ENCODE data around the gene ITPR1. TPM values are rescaled to one million over a fixed set of nuclear protein-coding genes. Genes with fewer than 3 reads are reported as not detected.

The ITPR1 gene
- total RNA-seq, 2 donors from 2014 or later = 29.3 to 29.8 TPM

GRCh38 chr3:4565809-4566501 is 72.8 kb downstream of the ITPR1 start:
- H3K27me3 ChIP-seq = no peaks in the 10 kb centered on the region
- WGBS, 2 donors = 33 to 43% methylated on average over 5 of the region's 5 CpGs
- H3K27ac ChIP-seq = peak overlapping the region in 2 of 4 donors; percentile 22 to 50
- DNase-seq (no peak), ATAC-seq (peak; percentile 51)
- no peaks in the 10 kb centered on the region for H3K36me3 ChIP-seq (replicated peaks in 1 of 2; ENCODE audit: insufficient read depth in 1 of 2, low read depth in 2 of 2)
- H3K4me3 ChIP-seq = no peak overlapping the region
- intact Hi-C loops (cut with DNase I) = no loop called here
- H3K4me1 ChIP-seq = peaks cover 28% of the 10 kb centered on the region
- no peaks in the 10 kb centered on the region for H3K9me3 ChIP-seq
- TF ChIP-seq POLR2A (IDR thresholded peaks at IDR 0.05) = no peak

GRCh38 chr3:4568841-4569240 is 75.7 kb downstream of the ITPR1 start:
- Histone ChIP-seq H3K4me3 (no peak overlapping the region), H3K27me3 (no peaks in the 10 kb centered on the region), H3K27ac (no peak overlapping the region), H3K9me3 (no peaks in the 10 kb centered on the region), H3K36me3 (replicated peaks in 1 of 2; ENCODE audit: insufficient read depth in 1 of 2, low read depth in 2 of 2) (no peaks in the 10 kb centered on the region), H3K4me1 (peaks cover 28% of the 10 kb centered on the region)
- no peak for DNase-seq
- intact Hi-C loops (cut with DNase I) = no loop called here
- ATAC-seq = no peak
- TF ChIP-seq POLR2A (IDR thresholded peaks at IDR 0.05) (no peak), CTCF (IDR thresholded peaks at IDR 0.05) (no peak)
- WGBS, 2 donors = 69 to 74% methylated on average over 3 of the region's 3 CpGs

GRCh38 chr3:4570840-4571621 is 77.9 kb downstream of the ITPR1 start:
- intact Hi-C loops (cut with DNase I) = no loop called here
- H3K27ac ChIP-seq = no peak overlapping the region
- TF ChIP-seq POLR2A (IDR thresholded peaks at IDR 0.05) (no peak), CTCF (IDR thresholded peaks at IDR 0.05) (no peak)

GRCh38 chr3:4571690-4572334 is 78.7 kb downstream of the ITPR1 start:
- no peak for ATAC-seq
- H3K9me3 ChIP-seq = no peaks in the 10 kb centered on the region
- H3K4me1 ChIP-seq = peaks cover 4% of the 10 kb centered on the region
- no peaks in the 10 kb centered on the region for H3K27me3 ChIP-seq
- 90 to 96% methylated on average over 1 of the region's 1 CpG for WGBS, 2 donors
- no peaks in the 10 kb centered on the region for H3K36me3 ChIP-seq (replicated peaks in 1 of 2; ENCODE audit: insufficient read depth in 1 of 2, low read depth in 2 of 2)
- H3K27ac ChIP-seq = no peak overlapping the region
- TF ChIP-seq CTCF (IDR thresholded peaks at IDR 0.05) (no peak), POLR2A (IDR thresholded peaks at IDR 0.05) (no peak)
- intact Hi-C loops (cut with DNase I) = no loop called here
- H3K4me3 ChIP-seq = no peak overlapping the region
- no peak for DNase-seq

More at GRCh38 chr3:4570840-4571621, 77.9 kb downstream of the ITPR1 start:
- Histone ChIP-seq H3K4me1 (peaks cover 12% of the 10 kb centered on the region), H3K9me3 (no peaks in the 10 kb centered on the region), H3K4me3 (no peak overlapping the region), H3K27me3 (no peaks in the 10 kb centered on the region), H3K36me3 (replicated peaks in 1 of 2; ENCODE audit: insufficient read depth in 1 of 2, low read depth in 2 of 2) (no peaks in the 10 kb centered on the region)
- WGBS, 2 donors = 57 to 80% methylated on average over 7 of the region's 7 CpGs
- ATAC-seq (no peak), DNase-seq (peak in 1 of 4 donors; percentile 10)

GRCh38 chr3:4573153-4573552 is 80.0 kb downstream of the ITPR1 start:
- no peaks in the 10 kb centered on the region for H3K36me3 ChIP-seq (replicated peaks in 1 of 2; ENCODE audit: insufficient read depth in 1 of 2, low read depth in 2 of 2)
- DNase-seq (no peak), ATAC-seq (no peak)
- H3K9me3 ChIP-seq = no peaks in the 10 kb centered on the region
- H3K4me1 ChIP-seq = no peaks in the 10 kb centered on the region
- TF ChIP-seq CTCF (IDR thresholded peaks at IDR 0.05) (no peak), POLR2A (IDR thresholded peaks at IDR 0.05) (no peak)
- 85 to 87% methylated on average over 2 of the region's 2 CpGs for WGBS, 2 donors
- no peaks in the 10 kb centered on the region for H3K27me3 ChIP-seq
- no peak overlapping the region for H3K4me3 ChIP-seq
- intact Hi-C loops (cut with DNase I) = no loop called here
- H3K27ac ChIP-seq = no peak overlapping the region
